Glomerular visceral epithelial cell (primary cell): ENCODE results near the gene RAB10.
A peak's percentile ranks its signal among the peaks of the same experiment; 100 is the strongest.

ENCODE experiments used
- DNase-seq: peaks from one replicate; pipeline ENCODE4 v3.0.0-alpha.2; 2016; ENCODE audit errors: extremely low spot score

Gene RAB10

GRCh38 chr2:26178746-26179436, 145.0 kb downstream of the RAB10 start:
- DNase-seq: no peak

GRCh38 chr2:26179446-26179913, 145.6 kb downstream of the RAB10 start:
- DNase-seq: no peak

- no peak for DNase-seq
Observed at GRCh38 chr2:26182441-26182840, 148.6 kb downstream of the RAB10 start.

DNA sequence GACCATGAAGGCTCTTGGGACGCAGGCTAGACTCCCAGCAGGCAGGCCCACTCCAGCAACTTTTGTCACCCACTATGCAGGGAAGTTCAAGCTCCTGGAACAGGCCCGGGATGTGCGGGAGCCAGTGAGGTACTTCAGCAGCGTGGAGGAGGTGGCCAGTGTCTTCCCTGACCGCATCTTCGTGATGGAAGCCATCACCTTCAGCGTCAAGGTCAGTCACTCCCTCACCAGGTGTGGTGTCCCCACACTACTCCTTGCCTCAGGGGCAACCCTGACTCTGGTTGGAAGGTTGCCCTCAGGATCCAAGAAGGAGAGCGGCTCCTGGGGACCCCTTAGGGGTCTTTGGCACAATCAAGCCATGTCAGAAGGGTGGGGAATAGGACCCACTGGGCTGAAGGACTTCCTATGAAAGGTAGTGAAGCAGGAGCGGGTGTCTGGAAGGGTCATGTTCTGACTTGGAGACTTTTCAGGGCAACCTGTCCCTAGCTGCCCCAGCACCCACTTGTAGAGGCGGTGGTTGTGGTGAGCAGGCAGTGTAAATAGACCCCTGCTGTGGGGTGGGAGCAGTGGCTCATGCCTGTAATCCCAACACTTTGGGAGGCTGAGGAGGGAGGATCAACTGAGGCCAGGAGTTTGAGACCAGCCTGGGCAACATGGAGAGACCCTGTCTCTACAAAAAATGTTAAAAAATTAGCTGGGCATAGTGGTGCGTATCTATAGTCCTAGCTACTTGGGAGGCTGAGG, 149.2 kb downstream of the RAB10 start:
- no peak for DNase-seq

DNA sequence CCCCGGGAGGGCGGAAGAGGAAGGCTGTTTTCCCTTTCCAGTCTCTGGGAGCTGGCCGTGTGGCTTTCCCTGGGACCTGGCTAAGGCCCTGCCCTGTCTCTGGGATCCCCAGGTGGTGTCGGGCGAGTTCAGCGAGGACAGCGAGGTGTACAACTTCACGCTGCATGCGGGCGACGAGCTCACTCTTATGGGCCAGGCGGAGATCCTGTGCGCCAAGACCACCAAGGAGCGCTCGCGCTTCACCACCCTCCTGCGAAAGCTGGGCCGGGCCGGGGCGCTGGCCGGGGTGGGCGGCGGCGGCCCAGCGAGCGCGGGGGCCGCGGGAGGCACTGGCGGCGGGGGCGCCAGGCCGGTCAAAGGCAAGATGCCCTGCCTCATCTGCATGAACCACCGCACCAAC, 150.2 kb downstream of the RAB10 start:
- no peak for DNase-seq

GRCh38 chr2:26184555-26185303, 150.8 kb downstream of the RAB10 start:
- peak; percentile 80 for DNase-seq

DNA sequence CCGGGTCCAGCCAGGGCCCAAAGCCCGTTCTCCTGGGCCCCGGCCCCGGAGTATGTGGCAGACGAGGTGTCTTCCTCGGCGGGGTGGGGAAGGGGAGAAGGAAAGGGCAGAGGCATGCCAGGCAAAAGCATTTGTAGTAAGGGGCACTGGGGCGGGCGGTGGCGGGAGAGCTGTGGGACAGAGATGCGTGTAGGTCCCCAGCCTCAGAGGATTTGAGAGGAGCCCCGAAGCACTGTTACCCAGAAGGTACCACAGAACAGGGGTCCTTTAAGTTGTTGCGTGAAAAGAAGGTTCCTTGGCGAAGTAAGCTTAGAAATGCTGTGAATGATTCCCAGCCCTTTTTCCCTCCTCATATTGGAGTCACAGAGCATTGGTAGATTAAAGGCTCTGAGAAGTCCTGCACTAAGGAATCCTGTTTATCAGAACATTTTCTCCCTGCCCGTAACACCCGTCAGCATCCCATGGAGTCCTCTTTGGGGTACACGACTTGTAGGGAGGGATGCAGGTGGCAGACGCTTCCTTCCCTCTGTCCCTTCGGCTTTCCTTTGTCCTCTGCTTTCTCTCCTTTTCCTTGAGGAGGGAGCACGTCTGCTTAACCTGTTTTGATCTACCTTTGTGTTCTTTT, 151.5 kb downstream of the RAB10 start:
- DNase-seq: no peak

DNA sequence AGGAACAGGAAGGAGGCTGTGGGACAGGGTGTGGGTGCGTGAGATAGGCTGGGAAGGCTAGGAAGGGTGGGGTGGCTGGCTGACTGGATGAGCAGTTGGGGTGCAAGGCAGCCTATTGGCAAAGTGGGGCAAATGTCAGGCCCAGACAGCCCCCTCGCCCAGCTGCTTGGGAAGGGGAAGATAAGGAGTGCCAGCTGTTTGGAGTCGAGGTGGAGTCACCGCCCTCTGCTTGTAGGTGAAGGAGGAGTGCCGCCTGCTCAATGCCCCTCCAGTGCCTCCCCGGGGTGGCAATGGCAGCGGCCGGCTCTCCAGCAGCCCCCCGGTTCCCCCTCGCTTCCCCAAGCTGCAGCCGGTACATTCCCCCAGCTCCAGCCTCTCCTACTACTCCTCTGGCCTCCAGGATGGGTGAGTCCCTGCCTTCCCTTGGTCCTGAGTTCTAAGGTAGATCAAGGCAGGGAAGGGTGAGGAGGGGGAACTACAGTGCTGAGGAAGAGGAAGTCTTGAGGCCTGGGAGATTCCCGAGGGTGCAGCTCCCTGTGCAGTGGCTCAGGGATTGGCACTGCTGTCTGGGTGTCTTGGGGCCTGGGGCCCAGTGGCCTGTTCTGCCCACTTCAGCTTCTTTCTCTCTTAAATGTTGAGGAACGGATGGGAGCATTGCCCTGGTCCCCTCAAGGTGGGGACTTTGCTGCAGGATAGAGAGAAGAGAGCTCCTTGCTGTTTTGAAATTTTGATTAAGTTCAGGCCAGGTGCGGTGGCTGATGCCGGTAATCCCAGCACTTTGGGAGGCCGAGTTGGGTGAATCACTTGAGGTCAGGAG, 152.3 kb downstream of the RAB10 start:
- no peak for DNase-seq
